AG04449 (cell line): ENCODE measurements around the gene HAUS3.

Source experiments
- CTCF ChIA-PET: fragments of 350-600 bp; formaldehyde crosslinking; extraction: SDS; loops from one replicate; lab custom pipeline; 2021; ENCODE audit warnings: antibody characterized with exemption; lab: Yijun Ruan, JAX
- POLR2A ChIA-PET: fragments of 400-600, 350-600 bp; formaldehyde crosslinking; extraction: SDS; loops from one replicate; lab custom pipeline; 2020; ENCODE audit warnings: antibody characterized with exemption, inconsistent platforms; lab: Yijun Ruan, JAX
- DNase-seq: peaks from one replicate; pipeline ENCODE4 v3.0.0-alpha.2; 2010; ENCODE audit warnings: low read depth, low spot score
- H3K4me3 ChIP-seq: 2 replicates; pipeline ENCODE4 v1.5.1; 2011; ENCODE audit warnings: low read depth, mild to moderate bottlenecking, control low read depth, low read length
- CTCF ChIP-seq: IDR thresholded peaks from one replicate; pipeline ENCODE4 v1.5.1; 2011; ENCODE audit warnings: mild to moderate bottlenecking, moderate library complexity, low read length, control low read depth, inconsistent platforms; ENCODE audit not compliant: insufficient read depth; ENCODE audit errors: missing control alignments

HAUS3 gene

GRCh38 chr4:2284161-2284933, 42.4 kb upstream of the HAUS3 start:
- ChIA-PET CTCF (interaction anchor here (1.5 kb wide), 1 partner anchor 131 kb away, joined by 3 read pairs; no protein-coding TSS in a partner anchor), POLR2A (no interaction called here)
- H3K4me3 ChIP-seq, result no peak overlapping the region
- TF ChIP-seq CTCF, result no peak
- DNase-seq, result no peak

- no peak for TF ChIP-seq CTCF
- ChIA-PET POLR2A (no interaction called here), CTCF (interaction anchor here (1.5 kb wide), 1 partner anchor 132 kb away, joined by 3 read pairs; no protein-coding TSS in a partner anchor)
- no peak for DNase-seq
- H3K4me3 ChIP-seq, result no peak overlapping the region
Measured at GRCh38 chr4:2283199-2283711, 41.3 kb upstream of the HAUS3 start.

GRCh38 chr4:2281575-2282343, 39.8 kb upstream of the HAUS3 start:
- TF ChIP-seq CTCF, result no peak
- CTCF ChIA-PET, result no interaction called here
- no peak for DNase-seq
- no peak overlapping the region for H3K4me3 ChIP-seq
- POLR2A ChIA-PET, result interaction anchor here (1.0 kb wide), 1 partner anchor 20 kb away, joined by 4 read pairs; the partner anchor contains the start of gene MXD4

- no peak for DNase-seq
- no peak overlapping the region for H3K4me3 ChIP-seq
- POLR2A ChIA-PET, result no interaction called here
- TF ChIP-seq CTCF, result no peak
- CTCF ChIA-PET, result no interaction called here
Measured at GRCh38 chr4:2280531-2281300, 38.8 kb upstream of the HAUS3 start.

- no peak overlapping the region for H3K4me3 ChIP-seq
- DNase-seq, result no peak
- no peak for TF ChIP-seq CTCF
- CTCF ChIA-PET, result no interaction called here
- POLR2A ChIA-PET, result no interaction called here
Measured at GRCh38 chr4:2277956-2278355, 36.0 kb upstream of the HAUS3 start.
